ENCODE data around the gene YIPF4.
"Not testable (repeated sequence)": the region's sequence is repeated elsewhere in the genome, so short reads cannot be mapped to it uniquely, and the experiment has no call there.

YIPF4 gene

DNA sequence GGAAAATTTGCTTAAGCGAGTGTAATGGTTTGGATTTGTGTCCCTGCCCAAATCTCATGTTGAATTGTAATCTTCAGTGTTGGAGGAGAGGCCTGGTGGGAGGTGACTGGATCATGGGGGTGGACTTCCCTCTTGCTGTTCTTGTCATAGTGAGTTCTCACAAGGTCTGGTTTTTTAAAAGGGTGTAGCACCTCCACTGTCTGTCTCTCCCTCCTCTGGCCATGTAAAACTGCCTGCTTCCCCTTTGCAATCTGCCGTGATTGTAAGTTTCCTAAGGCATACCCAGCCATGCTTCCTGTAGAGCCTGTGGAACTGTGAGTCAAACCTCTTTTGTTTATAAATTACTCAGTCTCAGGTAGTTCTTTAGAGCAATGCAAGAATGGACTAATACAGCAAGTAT is 6.6 kb downstream of the YIPF4 start:
- no peak overlapping the region for H3K27ac ChIP-seq
- TF ChIP-seq ZFX (IDR thresholded peaks at IDR 0.05) = no peak
- TF ChIP-seq CTCF (conservative IDR thresholded peaks at IDR 0.05) = no peak

- H3K27ac ChIP-seq = no peak overlapping the region
- no peak for TF ChIP-seq CTCF (conservative IDR thresholded peaks at IDR 0.05)
- TF ChIP-seq ZFX (IDR thresholded peaks at IDR 0.05) = no peak
These were observed 11.7 kb downstream of the YIPF4 start for GRCh38 chr2:32289165-32289999.

- TF ChIP-seq ZFX (IDR thresholded peaks at IDR 0.05) (no peak), CTCF (conservative IDR thresholded peaks at IDR 0.05) (no peak)
- H3K27ac ChIP-seq = no peak overlapping the region
These were observed 12.3 kb downstream of the YIPF4 start for GRCh38 chr2:32290000-32290339.

GRCh38 chr2:32291746-32292145 is 14.0 kb downstream of the YIPF4 start:
- TF ChIP-seq ZFX (IDR thresholded peaks at IDR 0.05) (no peak), CTCF (conservative IDR thresholded peaks at IDR 0.05) (no peak)
- H3K27ac ChIP-seq = no peak overlapping the region

- H3K27ac ChIP-seq = not testable (repeated sequence)
These were observed 15.8 kb downstream of the YIPF4 start for GRCh38 chr2:32293493-32293892.

DNA sequence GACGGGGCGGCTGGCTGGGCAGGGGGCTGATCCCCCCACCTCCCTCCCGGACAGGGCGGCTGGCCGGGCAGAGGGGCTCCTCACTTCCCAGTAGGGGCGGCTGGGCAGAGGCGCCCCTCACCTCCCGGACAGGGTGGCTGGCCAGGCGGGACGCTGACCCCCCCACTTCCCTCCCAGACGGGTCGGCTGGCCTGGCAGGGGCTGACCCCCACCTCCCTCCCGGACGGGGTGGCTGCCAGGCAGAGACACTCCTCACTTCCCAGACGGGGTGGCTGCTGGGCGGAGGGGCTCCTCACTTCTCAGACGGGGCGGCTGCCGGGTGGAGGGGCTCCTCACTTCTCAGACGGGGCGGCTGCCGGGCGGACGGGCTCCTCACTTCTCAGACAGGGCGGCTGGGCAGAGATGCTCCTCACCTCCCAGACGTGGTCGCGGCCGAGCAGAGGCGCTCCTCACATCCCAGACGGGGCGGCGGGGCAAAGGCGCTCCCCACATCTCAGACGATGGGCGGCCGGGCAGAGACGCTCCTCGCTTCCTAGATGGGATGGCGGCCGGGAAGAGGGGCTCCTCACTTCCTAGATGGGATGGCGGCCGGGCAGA is 16.4 kb downstream of the YIPF4 start:
- not testable (repeated sequence) for H3K27ac ChIP-seq

DNA sequence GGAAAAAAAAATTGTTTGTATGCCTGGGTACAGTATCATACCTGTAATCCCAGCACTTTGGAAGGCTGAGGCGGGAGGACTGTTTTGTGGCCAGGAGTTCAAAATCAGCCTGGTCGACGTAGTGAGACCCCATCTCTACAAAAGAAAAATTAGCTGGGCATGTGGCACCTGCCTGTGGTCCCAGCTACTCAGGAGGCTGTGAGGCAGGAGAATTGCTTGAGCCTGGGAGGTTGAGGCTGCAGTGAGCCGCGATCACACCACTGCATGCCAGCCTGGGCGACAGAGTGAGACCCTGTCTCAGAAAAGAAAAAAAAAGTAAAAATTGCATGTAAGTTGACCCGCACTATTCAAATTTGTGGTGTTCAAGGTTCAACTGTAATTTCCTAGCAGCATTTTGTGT is 32.9 kb downstream of the YIPF4 start:
- H3K27ac ChIP-seq = no peak overlapping the region
- TF ChIP-seq ZFX (IDR thresholded peaks at IDR 0.05) = no peak
- no peak for TF ChIP-seq CTCF (conservative IDR thresholded peaks at IDR 0.05)

- TF ChIP-seq ZFX (IDR thresholded peaks at IDR 0.05) (no peak), CTCF (conservative IDR thresholded peaks at IDR 0.05) (no peak)
These were observed 37.2 kb downstream of the YIPF4 start for GRCh38 chr2:32314886-32315285.

GRCh38 chr2:32328679-32329078 is 51.0 kb downstream of the YIPF4 start:
- H3K27ac ChIP-seq = peak overlapping the region; percentile 26; the same call in 1 of the 2 replicates

More at GRCh38 chr2:32314886-32315285, 37.2 kb downstream of the YIPF4 start:
- H3K27ac ChIP-seq = no peak overlapping the region

DNA sequence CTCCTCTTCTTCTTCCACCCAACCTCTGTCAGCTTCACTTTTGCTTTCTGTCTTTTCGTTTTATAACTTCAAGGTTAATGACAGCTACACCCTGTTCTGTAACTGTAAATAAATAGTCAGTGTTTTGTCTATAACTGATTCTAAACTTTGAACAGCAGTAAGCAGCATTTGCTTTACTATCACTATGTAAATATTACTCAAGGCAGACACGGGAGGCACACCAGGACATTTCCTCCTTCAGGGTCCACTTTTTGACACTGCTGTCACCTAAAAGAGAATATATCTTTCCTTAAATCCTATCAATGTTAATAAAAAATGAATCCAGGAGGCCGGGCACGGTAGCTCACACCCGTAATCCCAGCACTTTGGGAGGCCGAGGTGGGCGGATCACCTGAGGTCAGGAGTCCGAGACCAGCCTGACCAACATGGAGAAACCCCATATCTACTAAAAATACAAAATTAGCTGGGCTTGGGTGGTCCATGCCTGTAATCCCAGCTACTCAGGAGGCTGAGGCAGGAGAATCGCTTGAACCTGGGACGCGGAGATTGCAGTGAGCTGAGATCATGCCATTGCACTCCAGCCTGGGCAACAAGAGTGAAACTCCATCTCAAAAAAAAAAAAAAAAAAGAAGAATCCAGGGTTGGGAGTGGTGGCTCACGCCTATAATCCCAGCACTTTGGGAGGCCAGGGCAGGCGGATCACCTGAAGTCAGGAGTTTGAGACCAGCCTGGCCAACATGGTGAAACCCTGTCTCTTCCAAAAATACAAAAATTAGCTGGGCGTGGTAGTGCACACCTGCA is 51.7 kb downstream of the YIPF4 start:
- peak overlapping the region; percentile 69 for H3K27ac ChIP-seq
